ENCODE results near the gene DMTF1. TPM values are rescaled to one million over a fixed set of nuclear protein-coding genes. Genes with fewer than 3 reads are reported as not detected.

DMTF1 gene, protein sequence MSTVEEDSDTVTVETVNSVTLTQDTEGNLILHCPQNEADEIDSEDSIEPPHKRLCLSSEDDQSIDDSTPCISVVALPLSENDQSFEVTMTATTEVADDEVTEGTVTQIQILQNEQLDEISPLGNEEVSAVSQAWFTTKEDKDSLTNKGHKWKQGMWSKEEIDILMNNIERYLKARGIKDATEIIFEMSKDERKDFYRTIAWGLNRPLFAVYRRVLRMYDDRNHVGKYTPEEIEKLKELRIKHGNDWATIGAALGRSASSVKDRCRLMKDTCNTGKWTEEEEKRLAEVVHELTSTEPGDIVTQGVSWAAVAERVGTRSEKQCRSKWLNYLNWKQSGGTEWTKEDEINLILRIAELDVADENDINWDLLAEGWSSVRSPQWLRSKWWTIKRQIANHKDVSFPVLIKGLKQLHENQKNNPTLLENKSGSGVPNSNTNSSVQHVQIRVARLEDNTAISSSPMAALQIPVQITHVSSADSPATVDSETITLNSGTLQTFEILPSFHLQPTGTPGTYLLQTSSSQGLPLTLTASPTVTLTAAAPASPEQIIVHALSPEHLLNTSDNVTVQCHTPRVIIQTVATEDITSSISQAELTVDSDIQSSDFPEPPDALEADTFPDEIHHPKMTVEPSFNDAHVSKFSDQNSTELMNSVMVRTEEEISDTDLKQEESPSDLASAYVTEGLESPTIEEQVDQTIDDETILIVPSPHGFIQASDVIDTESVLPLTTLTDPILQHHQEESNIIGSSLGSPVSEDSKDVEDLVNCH
- total RNA-seq: 100 to 1,000 TPM in 2 of 4 donors, 10 to 100 TPM in 2; 77.4 to 157 (median 121) TPM

DNA sequence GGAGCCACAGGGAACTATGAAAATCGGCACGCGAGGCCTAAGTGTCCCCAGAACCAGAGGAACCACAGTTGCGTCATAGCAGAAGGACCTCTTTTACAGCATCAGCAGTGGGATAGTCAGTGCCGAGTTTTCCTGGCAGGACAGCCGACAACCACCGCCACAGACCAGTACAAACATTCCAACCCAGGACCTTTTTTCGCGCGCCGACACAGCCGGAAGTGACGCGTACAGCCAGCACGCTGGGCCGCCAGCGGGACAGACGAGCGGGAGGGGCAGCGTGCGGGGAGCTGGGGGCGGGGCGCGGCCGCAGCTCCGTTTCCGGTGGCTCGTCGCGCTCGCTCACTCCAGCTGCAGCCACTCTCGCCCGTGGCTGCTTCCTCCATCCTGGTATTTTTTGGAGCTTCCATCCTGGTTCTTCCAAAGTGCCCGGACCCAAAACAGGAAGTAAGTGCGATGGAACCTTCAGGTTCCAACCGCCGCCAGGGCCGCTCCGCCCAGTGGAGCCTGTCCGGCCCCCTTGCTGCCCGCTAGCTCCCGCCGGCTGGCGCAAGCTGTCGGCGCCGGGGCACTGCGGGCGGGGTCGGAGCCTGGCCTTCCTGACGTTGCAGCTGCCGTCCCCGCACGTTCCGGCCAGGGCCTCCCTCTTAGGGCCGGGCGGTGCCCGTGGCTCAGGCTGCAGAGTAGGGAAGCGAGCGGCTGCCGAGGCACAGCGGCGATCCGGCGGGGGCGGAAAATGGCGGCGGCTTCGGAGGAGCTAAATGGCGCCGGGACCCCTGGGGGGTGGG, at the start of gene DMTF1:
Gene DMTF1, plus strand, starts transcription at position 342 of the 785 bp plus-strand sequence. CDS start 12,489 bp downstream, outside the sequence.
- 0% methylated on average over 52 of the region's 71 CpGs; no CpG with 5 or more reads in 1 of the 2 donors for WGBS, 2 donors (ENCODE audit: low coverage in 1 of 2)
- Histone ChIP-seq H3K36me3 (no peaks in the 10 kb centered on the region), H3K27me3 (no peaks in the 10 kb centered on the region), H3K4me1 (peaks cover 24 to 49% (median 33%) of the 10 kb centered on the region in 4 donors), H3K27ac (peak within 1 kb of the TSS; percentile 96 to 99 (median 98)), H3K9me3 (no peaks in the 10 kb centered on the region), H3K4me3 (peak within 1 kb of the TSS; percentile 48 to 81 (median 79))
- peak; percentile 95 for DNase-seq
- TF ChIP-seq POLR2A (IDR thresholded peaks at IDR 0.05): peak; percentile 91
- no peak for TF ChIP-seq EP300 (IDR thresholded peaks at IDR 0.05; ENCODE audit: low read depth)
- TF ChIP-seq, protein P1, sequence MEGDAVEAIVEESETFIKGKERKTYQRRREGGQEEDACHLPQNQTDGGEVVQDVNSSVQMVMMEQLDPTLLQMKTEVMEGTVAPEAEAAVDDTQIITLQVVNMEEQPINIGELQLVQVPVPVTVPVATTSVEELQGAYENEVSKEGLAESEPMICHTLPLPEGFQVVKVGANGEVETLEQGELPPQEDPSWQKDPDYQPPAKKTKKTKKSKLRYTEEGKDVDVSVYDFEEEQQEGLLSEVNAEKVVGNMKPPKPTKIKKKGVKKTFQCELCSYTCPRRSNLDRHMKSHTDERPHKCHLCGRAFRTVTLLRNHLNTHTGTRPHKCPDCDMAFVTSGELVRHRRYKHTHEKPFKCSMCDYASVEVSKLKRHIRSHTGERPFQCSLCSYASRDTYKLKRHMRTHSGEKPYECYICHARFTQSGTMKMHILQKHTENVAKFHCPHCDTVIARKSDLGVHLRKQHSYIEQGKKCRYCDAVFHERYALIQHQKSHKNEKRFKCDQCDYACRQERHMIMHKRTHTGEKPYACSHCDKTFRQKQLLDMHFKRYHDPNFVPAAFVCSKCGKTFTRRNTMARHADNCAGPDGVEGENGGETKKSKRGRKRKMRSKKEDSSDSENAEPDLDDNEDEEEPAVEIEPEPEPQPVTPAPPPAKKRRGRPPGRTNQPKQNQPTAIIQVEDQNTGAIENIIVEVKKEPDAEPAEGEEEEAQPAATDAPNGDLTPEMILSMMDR (IDR thresholded peaks at IDR 0.05): peak in 1 of 5 experiments; percentile 38
- TF ChIP-seq POLR2AphosphoS5 (IDR thresholded peaks at IDR 0.05): peak; percentile 61 to 93 (median 88)
- intact Hi-C loops (cut with DNase I; ENCODE audit: low total_unique reads) (no loop called here), in situ Hi-C loops (cut with MboI; ENCODE audit: low pct_ligation_motif_present in 1 of 4, low pct_unique_long_range_greater_than_20kb in 1 of 4, low sequenced_read_pairs in 3 of 4) (no loop called here)

DNA sequence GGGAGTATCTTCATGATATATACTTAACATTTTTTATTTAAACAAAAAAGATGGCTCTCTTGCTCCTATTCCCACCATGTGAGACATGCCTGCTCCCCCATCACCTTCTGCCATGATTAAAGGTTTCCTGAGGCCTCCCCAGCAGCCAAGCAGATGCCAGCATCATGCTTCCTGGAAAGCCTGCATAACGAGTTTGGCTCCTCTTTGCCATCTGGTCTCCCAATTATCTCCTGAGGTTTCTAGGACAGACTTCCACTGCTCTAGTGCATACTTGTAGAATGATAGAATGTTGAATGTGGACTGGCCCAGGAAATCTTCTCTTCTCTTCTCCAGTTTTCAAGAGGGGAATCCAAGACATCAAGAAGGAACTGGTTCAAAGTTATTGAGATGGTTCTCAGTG, 46.9 kb upstream of the DMTF1 start:
- Histone ChIP-seq H3K27me3 (no peaks in the 10 kb centered on the region), H3K4me1 (no peaks in the 10 kb centered on the region), H3K27ac (no peak overlapping the region), H3K36me3 (no peaks in the 10 kb centered on the region), H3K9me3 (no peaks in the 10 kb centered on the region), H3K4me3 (no peak overlapping the region)
- intact Hi-C loops (cut with DNase I; ENCODE audit: low total_unique reads): no loop called here
- TF ChIP-seq, protein P1 (IDR thresholded peaks at IDR 0.05): no peak
- TF ChIP-seq POLR2AphosphoS5 (IDR thresholded peaks at IDR 0.05): no peak
- no peak for TF ChIP-seq EP300 (IDR thresholded peaks at IDR 0.05; ENCODE audit: low read depth)
- TF ChIP-seq POLR2A (IDR thresholded peaks at IDR 0.05): no peak
- in situ Hi-C loops (cut with MboI; ENCODE audit: low pct_ligation_motif_present in 1 of 4, low pct_unique_long_range_greater_than_20kb in 1 of 4, low sequenced_read_pairs in 3 of 4): no loop called here
- WGBS, 2 donors (ENCODE audit: low coverage in 1 of 2): 67 to 80% methylated on average over 1 of the region's 1 CpG
- no peak for DNase-seq

DNA sequence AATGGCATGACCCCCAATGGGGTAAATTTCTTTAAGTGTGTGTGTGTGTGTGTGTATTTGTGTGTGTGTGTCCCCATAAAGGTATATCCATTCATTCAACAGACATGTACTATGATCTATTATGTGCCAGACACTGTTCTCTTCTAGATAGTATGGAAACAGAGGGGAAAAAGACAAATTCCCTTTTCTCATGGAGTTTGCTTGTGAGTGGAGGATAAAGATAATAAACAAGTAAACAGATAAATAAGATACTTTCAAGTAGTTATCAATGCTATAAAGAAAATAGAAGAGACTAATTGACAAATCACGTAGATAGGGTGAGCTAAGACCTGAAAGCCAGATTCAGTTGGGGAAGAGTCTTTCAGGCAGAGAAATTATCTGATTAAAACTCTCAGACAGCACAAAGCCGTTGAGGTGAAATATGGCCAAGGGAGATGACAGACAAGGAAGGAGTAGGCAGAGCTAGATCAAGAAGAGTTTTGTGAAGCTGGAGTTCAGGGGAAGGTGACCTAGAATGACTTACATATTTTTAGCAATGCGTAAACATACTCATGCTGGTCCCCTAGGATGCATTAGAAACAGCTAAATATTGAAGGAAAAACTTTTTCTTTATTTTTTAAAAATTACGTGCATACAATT, 45.2 kb upstream of the DMTF1 start:
- Histone ChIP-seq H3K27ac (no peak overlapping the region), H3K27me3 (no peaks in the 10 kb centered on the region), H3K4me1 (no peaks in the 10 kb centered on the region), H3K9me3 (no peaks in the 10 kb centered on the region), H3K4me3 (no peak overlapping the region), H3K36me3 (no peaks in the 10 kb centered on the region)
- intact Hi-C loops (cut with DNase I; ENCODE audit: low total_unique reads) (no loop called here), in situ Hi-C loops (cut with MboI; ENCODE audit: low pct_ligation_motif_present in 1 of 4, low pct_unique_long_range_greater_than_20kb in 1 of 4, low sequenced_read_pairs in 3 of 4) (no loop called here)
- no peak for DNase-seq
- TF ChIP-seq EP300 (IDR thresholded peaks at IDR 0.05; ENCODE audit: low read depth) (no peak), POLR2AphosphoS5 (IDR thresholded peaks at IDR 0.05) (no peak), POLR2A (IDR thresholded peaks at IDR 0.05) (no peak)
- TF ChIP-seq, protein P1 (IDR thresholded peaks at IDR 0.05): no peak
- 53 to 71% methylated on average over 4 of the region's 4 CpGs for WGBS, 2 donors (ENCODE audit: low coverage in 1 of 2)
